ENCODE measurements around the gene ADGRV1.
"Not testable (repeated sequence)": the region's sequence is repeated elsewhere in the genome, so short reads cannot be mapped to it uniquely, and the experiment has no call there.

The ADGRV1 gene

GRCh38 chr5:90824436-90824835 lies 265.8 kb downstream of the ADGRV1 start:
- DNase-seq (ENCODE audit: low read depth, low spot score) = no peak
- no peaks in the 10 kb centered on the region for H3K4me1 ChIP-seq (ENCODE audit: insufficient read depth, insufficient read length)
- no peak overlapping the region for H3K4me3 ChIP-seq (ENCODE audit: insufficient read length, low read depth)
- H3K36me3 ChIP-seq (ENCODE audit: insufficient read depth, insufficient read length, low read length) = no peaks in the 10 kb centered on the region
- no peaks in the 10 kb centered on the region for H3K27me3 ChIP-seq (ENCODE audit: insufficient read depth, insufficient read length)
- H3K9me3 ChIP-seq (ENCODE audit: insufficient read depth, low read length) = no peaks in the 10 kb centered on the region
- no peak for TF ChIP-seq ZNF274 (IDR thresholded peaks at IDR 0.05; ENCODE audit: low read depth, low read length)
- no peak for TF ChIP-seq SUZ12 (IDR thresholded peaks at IDR 0.05; ENCODE audit: extremely low read depth, insufficient read depth, insufficient read length)
- no peak for TF ChIP-seq YY1 (IDR thresholded peaks at IDR 0.05; ENCODE audit: insufficient read depth, insufficient read length)
- H3K9ac ChIP-seq (ENCODE audit: insufficient read length, low read depth) = no peak overlapping the region

GRCh38 chr5:90830058-90830457 lies 271.5 kb downstream of the ADGRV1 start:
- no peak for DNase-seq (ENCODE audit: low read depth, low spot score)
- no peak overlapping the region for H3K9ac ChIP-seq (ENCODE audit: insufficient read length, low read depth)
- H3K4me1 ChIP-seq (ENCODE audit: insufficient read depth, insufficient read length) = no peaks in the 10 kb centered on the region
- H3K36me3 ChIP-seq (ENCODE audit: insufficient read depth, insufficient read length, low read length) = no peaks in the 10 kb centered on the region
- no peaks in the 10 kb centered on the region for H3K27me3 ChIP-seq (ENCODE audit: insufficient read depth, insufficient read length)
- no peak overlapping the region for H3K4me3 ChIP-seq (ENCODE audit: insufficient read length, low read depth)
- no peak for TF ChIP-seq SUZ12 (IDR thresholded peaks at IDR 0.05; ENCODE audit: extremely low read depth, insufficient read depth, insufficient read length)
- TF ChIP-seq ZNF274 (IDR thresholded peaks at IDR 0.05; ENCODE audit: low read depth, low read length) = no peak
- TF ChIP-seq YY1 (IDR thresholded peaks at IDR 0.05; ENCODE audit: insufficient read depth, insufficient read length) = no peak
- no peaks in the 10 kb centered on the region for H3K9me3 ChIP-seq (ENCODE audit: insufficient read depth, low read length)

GRCh38 chr5:90833753-90834152 lies 275.2 kb downstream of the ADGRV1 start:
- H3K4me3 ChIP-seq (ENCODE audit: insufficient read length, low read depth) = no peak overlapping the region
- H3K27me3 ChIP-seq (ENCODE audit: insufficient read depth, insufficient read length) = no peaks in the 10 kb centered on the region
- no peak overlapping the region for H3K9ac ChIP-seq (ENCODE audit: insufficient read length, low read depth)
- H3K4me1 ChIP-seq (ENCODE audit: insufficient read depth, insufficient read length) = no peaks in the 10 kb centered on the region
- H3K36me3 ChIP-seq (ENCODE audit: insufficient read depth, insufficient read length, low read length) = no peaks in the 10 kb centered on the region
- TF ChIP-seq YY1 (IDR thresholded peaks at IDR 0.05; ENCODE audit: insufficient read depth, insufficient read length) = no peak
- no peak for TF ChIP-seq ZNF274 (IDR thresholded peaks at IDR 0.05; ENCODE audit: low read depth, low read length)
- no peak for TF ChIP-seq SUZ12 (IDR thresholded peaks at IDR 0.05; ENCODE audit: extremely low read depth, insufficient read depth, insufficient read length)
- no peak for DNase-seq (ENCODE audit: low read depth, low spot score)
- H3K9me3 ChIP-seq (ENCODE audit: insufficient read depth, low read length) = no peaks in the 10 kb centered on the region

DNA sequence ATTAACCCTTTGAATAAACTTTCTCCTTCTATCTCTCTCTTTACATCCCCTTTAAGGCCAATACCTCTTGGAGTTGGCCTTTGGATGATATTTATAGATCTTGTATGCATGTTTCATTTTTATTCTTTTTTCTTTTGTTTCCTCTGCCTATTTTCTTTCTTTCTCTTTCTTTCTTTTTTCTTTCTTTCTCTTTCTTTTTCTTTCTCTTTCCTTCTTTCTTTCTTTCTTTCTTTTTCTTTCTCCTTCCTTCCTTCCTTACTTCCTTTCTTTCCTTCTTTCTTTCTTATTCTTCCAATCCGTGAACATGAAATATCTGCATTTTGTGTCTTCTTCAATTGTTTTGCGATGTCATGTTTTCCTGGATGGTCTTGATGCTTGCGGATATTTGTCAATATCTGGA lies 276.1 kb downstream of the ADGRV1 start:
- no peaks in the 10 kb centered on the region for H3K9me3 ChIP-seq (ENCODE audit: insufficient read depth, low read length)
- TF ChIP-seq YY1 (IDR thresholded peaks at IDR 0.05; ENCODE audit: insufficient read depth, insufficient read length) (no peak), SUZ12 (IDR thresholded peaks at IDR 0.05; ENCODE audit: extremely low read depth, insufficient read depth, insufficient read length) (no peak), ZNF274 (IDR thresholded peaks at IDR 0.05; ENCODE audit: low read depth, low read length) (no peak)
- no peak overlapping the region for H3K4me3 ChIP-seq (ENCODE audit: insufficient read length, low read depth)
- DNase-seq (ENCODE audit: low read depth, low spot score) = no peak
- H3K9ac ChIP-seq (ENCODE audit: insufficient read length, low read depth) = no peak overlapping the region
- H3K36me3 ChIP-seq (ENCODE audit: insufficient read depth, insufficient read length, low read length) = no peaks in the 10 kb centered on the region
- H3K4me1 ChIP-seq (ENCODE audit: insufficient read depth, insufficient read length) = no peaks in the 10 kb centered on the region
- no peaks in the 10 kb centered on the region for H3K27me3 ChIP-seq (ENCODE audit: insufficient read depth, insufficient read length)

DNA sequence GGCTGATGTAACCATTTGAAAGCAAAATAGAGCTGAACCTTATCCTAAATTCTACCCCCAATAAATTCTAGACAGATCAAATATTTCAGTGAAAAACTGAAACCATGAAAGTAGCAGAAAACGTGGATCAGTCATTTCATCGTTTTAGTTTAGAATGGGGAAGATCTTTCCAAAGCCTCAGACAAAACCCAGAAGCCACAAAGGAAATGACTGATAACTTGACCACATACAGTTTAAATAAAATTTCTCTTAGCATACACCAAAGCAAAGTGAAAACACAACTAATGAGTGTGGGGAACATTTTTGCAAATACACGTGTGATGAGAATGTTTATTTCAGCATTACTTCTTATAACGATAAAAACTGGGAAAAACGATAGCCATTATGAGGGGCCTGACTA lies 284.8 kb downstream of the ADGRV1 start:
- no peak for DNase-seq (ENCODE audit: low read depth, low spot score)
- no peak for TF ChIP-seq YY1 (IDR thresholded peaks at IDR 0.05; ENCODE audit: insufficient read depth, insufficient read length)
- no peak for TF ChIP-seq SUZ12 (IDR thresholded peaks at IDR 0.05; ENCODE audit: extremely low read depth, insufficient read depth, insufficient read length)
- TF ChIP-seq ZNF274 (IDR thresholded peaks at IDR 0.05; ENCODE audit: low read depth, low read length) = no peak
- Histone ChIP-seq H3K36me3 (ENCODE audit: insufficient read depth, insufficient read length, low read length) (no peaks in the 10 kb centered on the region), H3K4me3 (ENCODE audit: insufficient read length, low read depth) (no peak overlapping the region), H3K9me3 (ENCODE audit: insufficient read depth, low read length) (peaks cover 9% of the 10 kb centered on the region; the same call in 1 of the 2 replicates), H3K9ac (ENCODE audit: insufficient read length, low read depth) (no peak overlapping the region), H3K4me1 (ENCODE audit: insufficient read depth, insufficient read length) (no peaks in the 10 kb centered on the region), H3K27me3 (ENCODE audit: insufficient read depth, insufficient read length) (no peaks in the 10 kb centered on the region)

DNA sequence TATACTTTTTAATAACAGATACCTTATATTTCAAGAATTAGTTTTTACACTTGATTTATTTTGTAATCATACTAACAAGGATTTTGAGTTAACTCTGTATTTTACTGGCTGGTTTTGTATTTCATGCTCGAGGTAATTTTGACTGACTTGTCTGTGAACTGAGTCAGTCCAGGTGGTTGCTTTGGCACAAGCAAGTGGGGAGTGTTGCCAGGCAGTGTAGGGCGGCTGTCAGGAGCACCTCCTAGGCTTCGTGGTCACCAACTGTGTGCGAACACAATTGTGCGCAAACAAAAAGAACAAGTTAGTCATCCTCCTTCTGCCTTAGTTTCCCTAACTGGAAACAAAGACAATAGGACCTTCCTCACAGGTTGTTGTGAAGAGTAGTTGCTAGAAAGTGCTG lies 286.3 kb downstream of the ADGRV1 start:
- no peaks in the 10 kb centered on the region for H3K36me3 ChIP-seq (ENCODE audit: insufficient read depth, insufficient read length, low read length)

DNA sequence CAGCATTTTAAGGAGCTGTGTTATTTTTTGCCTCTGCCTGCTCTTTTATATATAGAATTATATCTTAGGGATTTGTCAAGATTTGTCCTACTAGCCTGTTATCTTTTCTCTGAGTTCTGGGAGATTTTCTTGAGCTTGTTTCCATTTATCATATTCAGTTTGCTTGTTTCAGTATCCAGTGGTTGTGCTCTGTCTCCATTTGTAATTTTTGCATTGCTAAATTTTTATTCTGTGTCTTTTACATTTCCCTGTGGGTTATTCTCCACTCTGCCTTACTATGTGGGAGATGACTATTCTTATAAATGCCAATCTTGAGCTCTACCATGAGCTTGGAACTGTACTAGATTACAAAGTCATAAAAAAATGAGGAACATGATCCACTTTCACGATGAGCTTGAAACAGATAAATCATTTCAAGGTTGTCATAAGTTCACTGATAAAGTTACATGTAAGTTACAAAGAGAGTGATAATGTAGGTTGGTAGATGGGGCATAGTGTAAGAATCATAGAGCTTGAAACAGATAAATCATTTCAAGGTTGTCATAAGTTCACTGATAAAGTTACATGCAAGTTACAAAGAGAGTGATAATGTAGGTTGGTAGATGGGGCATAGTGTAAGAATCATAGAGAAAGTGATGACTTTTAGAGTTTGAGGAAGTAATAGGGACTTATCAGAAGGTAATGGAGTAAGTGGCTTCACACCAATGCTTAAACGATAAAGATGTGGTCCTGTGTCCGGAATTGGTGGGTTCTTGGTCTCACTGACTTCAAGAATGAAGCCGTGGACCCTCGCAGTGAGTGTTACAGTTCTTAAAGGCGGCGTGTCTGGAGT lies 287.3 kb downstream of the ADGRV1 start:
- TF ChIP-seq YY1 (IDR thresholded peaks at IDR 0.05; ENCODE audit: insufficient read depth, insufficient read length) (no peak), ZNF274 (IDR thresholded peaks at IDR 0.05; ENCODE audit: low read depth, low read length) (no peak), SUZ12 (IDR thresholded peaks at IDR 0.05; ENCODE audit: extremely low read depth, insufficient read depth, insufficient read length) (no peak)
- DNase-seq (ENCODE audit: low read depth, low spot score) = no peak
- peaks cover 9% of the 10 kb centered on the region; the same call in 1 of the 2 replicates for H3K9me3 ChIP-seq (ENCODE audit: insufficient read depth, low read length)

More for the DNA sequence above, 286.3 kb downstream of the ADGRV1 start:
- DNase-seq (ENCODE audit: low read depth, low spot score) = no peak
- peaks cover 9% of the 10 kb centered on the region; the same call in 1 of the 2 replicates for H3K9me3 ChIP-seq (ENCODE audit: insufficient read depth, low read length)
- no peaks in the 10 kb centered on the region for H3K4me1 ChIP-seq (ENCODE audit: insufficient read depth, insufficient read length)
- TF ChIP-seq SUZ12 (IDR thresholded peaks at IDR 0.05; ENCODE audit: extremely low read depth, insufficient read depth, insufficient read length) = no peak
- no peak for TF ChIP-seq YY1 (IDR thresholded peaks at IDR 0.05; ENCODE audit: insufficient read depth, insufficient read length)
- no peak for TF ChIP-seq ZNF274 (IDR thresholded peaks at IDR 0.05; ENCODE audit: low read depth, low read length)
- H3K9ac ChIP-seq (ENCODE audit: insufficient read length, low read depth) = no peak overlapping the region
- H3K27me3 ChIP-seq (ENCODE audit: insufficient read depth, insufficient read length) = no peaks in the 10 kb centered on the region
- no peak overlapping the region for H3K4me3 ChIP-seq (ENCODE audit: insufficient read length, low read depth)

DNA sequence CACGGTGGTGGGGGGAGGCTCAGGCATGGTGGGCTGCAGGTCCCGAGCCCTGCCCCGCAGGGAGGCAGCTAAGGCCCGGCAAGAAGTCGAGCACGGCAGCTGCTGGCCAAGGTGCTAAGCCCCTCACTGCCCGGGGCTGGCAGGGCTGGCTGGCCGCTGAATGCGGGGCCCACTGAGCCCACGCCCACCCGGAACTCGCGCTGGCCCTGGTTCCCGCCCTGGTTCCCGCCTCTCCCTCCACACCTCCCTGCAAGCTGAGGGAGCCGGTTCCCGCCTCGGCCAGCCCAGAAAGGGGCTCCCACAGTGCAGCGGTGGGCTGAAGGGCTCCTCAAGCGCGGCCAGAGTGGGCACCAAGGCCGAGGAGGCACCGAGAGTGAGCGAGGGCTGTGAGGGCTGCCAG lies 289.0 kb downstream of the ADGRV1 start:
- H3K36me3 ChIP-seq (ENCODE audit: insufficient read depth, insufficient read length, low read length); H3K27me3 ChIP-seq (ENCODE audit: insufficient read depth, insufficient read length); H3K9ac ChIP-seq (ENCODE audit: insufficient read length, low read depth); H3K4me1 ChIP-seq (ENCODE audit: insufficient read depth, insufficient read length); H3K9me3 ChIP-seq (ENCODE audit: insufficient read depth, low read length); H3K4me3 ChIP-seq (ENCODE audit: insufficient read length, low read depth); DNase-seq (ENCODE audit: low read depth, low spot score): not testable (repeated sequence)

More for the DNA sequence above, 287.3 kb downstream of the ADGRV1 start:
- no peak overlapping the region for H3K9ac ChIP-seq (ENCODE audit: insufficient read length, low read depth)
- no peaks in the 10 kb centered on the region for H3K4me1 ChIP-seq (ENCODE audit: insufficient read depth, insufficient read length)
- no peak overlapping the region for H3K4me3 ChIP-seq (ENCODE audit: insufficient read length, low read depth)
- no peaks in the 10 kb centered on the region for H3K27me3 ChIP-seq (ENCODE audit: insufficient read depth, insufficient read length)
- H3K36me3 ChIP-seq (ENCODE audit: insufficient read depth, insufficient read length, low read length) = no peaks in the 10 kb centered on the region
